HG02571 (cell line): Measurements from ENCODE around the gene SBNO2.
A peak's percentile ranks its signal among the peaks of the same experiment; 100 is the strongest.

Experiments used
- ATAC-seq: cut with Tn5 transposase; IDR thresholded peaks from one replicate; pipeline ENCODE4 v1.9.1; 2021; ENCODE audit warnings: mild to moderate bottlenecking, moderate library complexity; ENCODE audit not compliant: unreplicated experiment

The SBNO2 gene

DNA sequence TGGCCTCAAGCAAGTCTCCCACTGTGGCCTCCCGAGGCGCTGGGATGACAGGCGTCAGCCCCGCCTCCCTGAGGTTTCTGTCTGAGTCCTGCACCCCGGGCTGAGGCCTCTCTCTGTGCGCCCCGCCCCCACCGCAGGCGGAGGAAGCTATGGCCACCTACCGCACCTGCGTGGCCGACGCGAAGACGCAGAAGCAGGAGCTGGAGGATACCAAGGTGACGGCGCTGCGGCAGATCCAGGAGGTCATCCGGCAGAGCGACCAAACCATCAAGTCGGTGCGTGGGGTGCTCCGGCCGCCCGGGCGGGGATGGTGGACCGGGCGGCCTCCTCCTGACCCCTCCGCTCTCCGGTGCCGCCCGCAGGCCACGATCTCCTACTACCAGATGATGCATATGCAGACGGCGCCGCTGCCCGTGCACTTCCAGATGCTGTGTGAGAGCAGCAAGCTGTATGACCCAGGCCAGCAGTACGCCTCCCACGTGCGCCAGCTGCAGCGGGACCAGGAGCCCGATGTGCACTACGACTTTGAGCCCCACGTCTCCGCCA, 94.4 kb downstream of the SBNO2 start:
- ATAC-seq, result no peak

DNA sequence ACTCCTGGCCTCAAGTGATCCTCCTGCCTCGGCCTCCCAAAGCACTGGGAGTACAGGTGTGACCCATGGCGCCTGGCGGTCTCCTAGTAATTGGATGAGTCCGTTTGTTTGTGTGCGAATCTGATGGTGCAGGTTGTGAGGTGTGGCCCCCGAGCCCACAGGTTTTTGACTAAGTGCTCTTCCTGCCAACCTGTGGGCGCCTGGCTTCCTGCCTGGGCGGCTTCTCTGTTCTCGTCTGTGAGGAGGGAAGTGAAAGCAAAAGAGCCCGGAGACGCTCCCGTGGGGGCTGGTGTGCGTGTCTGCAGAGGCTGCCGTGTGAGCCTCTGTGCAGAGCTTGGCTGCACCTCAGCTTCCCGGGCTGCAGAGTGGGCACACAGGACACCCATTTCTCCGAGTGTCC, 97.1 kb downstream of the SBNO2 start:
- peak; percentile 47 for ATAC-seq

DNA sequence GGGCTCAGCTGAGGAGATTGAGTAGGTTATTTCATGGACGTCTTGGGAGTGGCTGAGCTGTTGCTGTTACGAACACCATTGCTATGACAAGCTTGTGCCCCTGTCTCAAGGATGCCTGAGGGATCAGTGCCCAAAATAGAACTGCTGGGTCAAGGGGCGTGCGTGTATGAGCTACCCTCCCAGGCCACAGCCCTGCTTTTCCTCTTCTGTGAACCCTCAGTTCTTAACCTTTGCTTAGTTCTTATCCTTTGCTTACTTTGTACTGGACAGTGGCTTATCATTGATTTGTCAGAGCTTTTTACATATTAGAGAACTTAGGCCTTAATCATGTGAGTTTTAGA, 98.1 kb downstream of the SBNO2 start:
- ATAC-seq, result no peak

DNA sequence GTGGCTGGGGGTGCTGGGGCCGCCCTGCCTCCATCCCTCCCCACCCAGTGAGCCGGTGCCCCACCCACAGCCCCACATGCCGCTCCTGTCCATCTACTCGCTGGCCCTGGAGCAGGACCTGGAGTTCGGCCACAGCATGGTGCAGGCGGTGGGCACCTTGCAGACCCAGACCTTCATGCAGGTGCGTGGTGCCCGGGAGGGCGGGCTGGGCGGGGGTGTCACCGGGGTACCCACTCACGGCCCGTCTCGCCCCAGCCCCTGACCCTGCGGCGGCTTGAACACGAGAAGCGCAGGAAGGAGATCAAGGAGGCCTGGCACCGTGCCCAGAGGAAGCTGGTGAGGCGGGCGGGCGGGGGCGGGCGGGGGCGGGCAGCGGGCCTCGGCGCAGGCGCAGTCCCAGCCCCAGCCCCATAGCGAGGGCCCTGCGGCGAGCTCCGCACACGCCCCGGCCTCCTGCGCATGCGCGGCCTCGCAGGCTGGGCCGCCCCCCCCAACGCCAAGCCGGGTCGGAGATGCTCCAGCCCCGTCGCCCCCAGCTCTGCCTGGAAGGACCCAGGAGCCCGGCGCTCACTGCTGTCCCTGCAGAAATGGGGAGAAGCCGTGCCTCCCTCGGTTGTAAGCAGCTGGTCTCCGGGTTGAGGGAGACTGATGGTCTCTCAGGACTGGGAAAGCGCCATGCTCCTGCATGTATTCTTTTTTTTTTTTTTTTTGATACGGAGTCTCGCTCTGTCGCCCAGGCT, 99.4 kb downstream of the SBNO2 start:
- peak; percentile 41 for ATAC-seq

- ATAC-seq, result no peak
Observed at GRCh38 chr19:1073956-1074517, 100.0 kb downstream of the SBNO2 start.

- ATAC-seq, result no peak
Observed at GRCh38 chr19:1073063-1073955, 100.8 kb downstream of the SBNO2 start.

DNA sequence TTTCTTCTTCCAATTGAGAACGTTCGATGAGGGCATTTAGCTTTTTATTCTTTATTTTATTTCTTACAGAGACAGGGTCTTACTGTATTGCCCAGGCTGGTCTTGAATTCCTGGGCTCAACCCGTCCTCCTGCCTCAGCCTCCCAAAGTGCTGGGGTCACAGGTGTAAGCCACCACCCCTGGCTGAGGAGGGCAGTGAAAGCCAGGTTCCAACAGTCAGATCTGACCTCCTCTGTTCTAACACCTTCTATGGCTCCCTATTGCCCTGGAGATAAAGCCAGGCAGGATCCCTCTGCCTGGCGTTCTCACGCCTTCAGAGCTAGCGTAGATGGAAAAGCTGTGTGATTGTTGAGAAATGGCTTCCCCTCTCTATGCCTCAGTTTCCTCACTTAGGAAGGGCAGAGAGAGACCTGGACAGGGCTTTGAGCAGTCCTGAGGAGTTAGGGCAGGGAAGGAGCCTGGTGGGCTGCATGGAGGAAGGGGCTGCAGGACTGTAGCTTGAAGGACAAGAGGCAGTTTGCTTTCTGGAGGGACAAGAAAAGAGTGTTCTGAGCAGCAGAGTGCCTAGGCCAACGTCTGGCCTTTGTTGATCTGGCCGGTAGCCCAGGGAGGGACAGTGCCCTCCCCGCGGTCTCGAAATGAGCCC, 101.6 kb downstream of the SBNO2 start:
- ATAC-seq, result no peak

DNA sequence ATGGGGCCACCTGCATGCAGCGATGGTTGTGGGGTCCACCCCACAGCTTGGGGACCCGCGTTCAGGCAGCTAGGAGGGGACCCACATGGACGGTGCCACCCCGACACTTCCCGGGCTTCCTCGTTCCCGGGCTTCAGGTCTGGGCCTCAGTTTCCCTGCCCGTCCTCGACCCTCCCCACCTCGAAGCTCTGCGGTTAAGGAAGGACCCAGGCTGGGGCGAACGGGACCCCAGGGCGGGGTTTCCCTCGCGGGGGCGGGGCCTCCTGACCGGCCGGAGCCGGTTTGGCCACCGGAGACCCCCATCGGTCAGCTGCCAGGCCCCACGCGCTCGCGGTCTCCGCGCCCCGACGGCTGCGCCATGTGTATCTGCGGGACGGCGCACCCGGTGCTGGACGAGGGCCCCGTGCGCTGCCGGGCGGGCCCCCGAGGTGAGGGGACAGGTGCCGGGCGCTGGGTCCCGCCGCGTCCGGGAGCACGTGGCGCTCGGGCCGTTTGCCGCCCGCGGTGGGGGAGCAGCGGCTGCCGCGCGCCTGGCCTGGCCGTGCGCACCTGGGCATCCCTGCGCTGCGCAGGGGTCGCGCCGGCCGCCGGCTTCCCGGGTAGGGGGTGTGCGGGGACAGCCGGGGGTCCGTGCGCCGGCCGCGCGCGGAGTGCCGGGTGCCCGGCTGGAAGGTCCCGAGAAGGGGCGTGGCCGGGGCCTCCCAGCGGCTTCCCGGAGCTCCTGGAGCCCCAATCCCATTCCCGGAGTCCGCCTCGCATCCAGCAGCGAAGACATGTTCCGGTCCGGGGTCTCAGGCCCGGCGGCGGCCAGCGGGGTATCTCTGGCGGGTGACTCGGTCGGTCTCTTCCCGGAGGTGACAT, 102.9 kb downstream of the SBNO2 start:
- no peak for ATAC-seq

DNA sequence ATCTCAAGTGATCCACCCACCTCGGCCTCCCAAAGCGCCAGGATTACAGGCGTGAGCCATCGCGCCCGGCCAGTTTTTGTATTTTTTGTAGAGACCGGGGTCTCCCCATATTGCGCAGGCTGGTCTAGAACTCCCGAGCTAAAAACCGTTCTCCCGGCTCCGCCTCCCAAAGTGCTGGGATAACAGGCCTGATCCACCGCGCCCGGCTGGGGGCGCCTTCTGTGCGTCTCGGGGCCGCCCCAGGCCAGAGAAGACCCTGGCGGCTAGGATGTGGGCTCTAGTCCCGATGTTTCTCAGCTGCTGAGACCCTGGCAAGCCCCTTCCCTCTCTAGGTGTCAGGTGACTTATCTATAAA, 103.5 kb downstream of the SBNO2 start:
- ATAC-seq, result no peak

- no peak for ATAC-seq
Observed at GRCh38 chr19:1069009-1069779, 104.9 kb downstream of the SBNO2 start.

DNA sequence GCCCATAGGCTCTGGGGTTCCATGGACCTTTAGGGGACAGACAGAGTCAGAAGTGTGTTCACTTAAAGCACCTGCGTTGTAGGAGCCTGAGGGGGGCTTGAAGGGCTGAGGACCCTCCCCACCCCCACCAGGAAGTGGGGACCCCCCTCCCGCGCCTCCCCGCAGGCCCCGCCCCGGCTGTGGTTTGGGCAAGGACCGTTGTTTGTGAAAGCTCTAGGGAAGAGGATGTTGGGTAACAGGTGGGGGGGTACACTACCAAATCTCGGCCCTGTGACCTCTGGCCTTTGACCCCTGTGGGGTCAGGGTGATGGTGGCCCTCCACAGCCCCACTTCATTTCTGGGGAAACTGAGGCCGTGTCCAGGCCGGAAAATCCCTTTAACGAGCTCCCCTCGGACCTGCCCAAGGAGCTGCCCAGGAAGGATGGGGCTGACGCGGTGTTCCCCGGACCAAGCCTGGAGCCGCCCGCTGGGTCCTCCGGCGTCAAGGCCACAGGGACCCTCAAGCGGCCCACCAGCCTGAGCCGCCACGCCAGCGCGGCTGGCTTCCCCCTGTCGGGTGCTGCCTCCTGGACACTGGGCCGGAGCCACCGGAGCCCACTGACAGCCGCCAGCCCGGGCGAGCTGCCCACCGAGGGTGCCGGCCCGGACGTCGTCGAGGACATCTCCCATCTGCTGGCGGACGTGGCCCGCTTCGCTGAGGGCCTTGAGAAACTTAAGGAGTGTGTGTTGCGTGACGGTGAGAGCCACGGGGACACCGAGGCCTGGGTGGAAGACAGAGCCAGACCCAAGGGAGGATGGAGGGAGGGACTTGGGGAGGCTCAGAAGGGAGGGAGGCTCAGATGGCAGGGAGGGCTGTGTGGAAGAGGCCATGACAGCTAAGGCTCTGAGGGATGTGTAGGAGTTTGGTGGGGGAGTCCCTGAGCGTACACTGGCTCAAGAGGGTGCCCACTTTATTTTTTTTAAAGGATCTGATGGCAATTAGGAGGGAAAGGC, 105.8 kb downstream of the SBNO2 start:
- ATAC-seq, result no peak

DNA sequence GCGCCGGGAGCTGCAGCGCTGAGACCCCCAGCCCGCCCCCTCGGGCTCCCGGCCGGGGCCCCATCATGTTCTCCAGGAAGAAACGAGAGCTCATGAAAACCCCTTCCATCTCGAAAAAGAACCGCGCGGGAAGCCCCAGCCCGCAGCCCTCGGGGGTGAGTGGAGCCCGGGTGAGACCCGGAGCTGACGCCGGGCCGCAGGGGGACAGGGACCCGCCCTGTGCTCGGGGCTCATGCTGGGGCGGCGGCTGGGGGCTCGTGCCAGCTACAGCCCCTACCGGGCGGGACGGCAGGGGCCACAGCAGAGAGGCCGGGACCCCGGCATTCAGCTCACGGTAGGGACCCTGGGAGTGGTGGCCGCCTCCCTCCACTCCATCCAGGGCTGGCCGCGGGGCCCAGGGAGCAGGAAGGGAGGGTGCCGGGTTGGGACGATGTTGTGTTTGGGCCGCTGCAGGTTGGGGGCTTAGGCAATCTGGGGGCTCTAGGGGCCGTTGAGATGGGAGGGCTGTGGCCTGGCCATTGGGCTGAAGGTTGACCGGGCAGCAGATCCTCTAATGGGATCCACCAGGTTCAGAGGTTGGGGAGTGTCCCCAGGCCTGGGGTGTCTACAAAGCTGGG, 106.6 kb downstream of the SBNO2 start:
- no peak for ATAC-seq

DNA sequence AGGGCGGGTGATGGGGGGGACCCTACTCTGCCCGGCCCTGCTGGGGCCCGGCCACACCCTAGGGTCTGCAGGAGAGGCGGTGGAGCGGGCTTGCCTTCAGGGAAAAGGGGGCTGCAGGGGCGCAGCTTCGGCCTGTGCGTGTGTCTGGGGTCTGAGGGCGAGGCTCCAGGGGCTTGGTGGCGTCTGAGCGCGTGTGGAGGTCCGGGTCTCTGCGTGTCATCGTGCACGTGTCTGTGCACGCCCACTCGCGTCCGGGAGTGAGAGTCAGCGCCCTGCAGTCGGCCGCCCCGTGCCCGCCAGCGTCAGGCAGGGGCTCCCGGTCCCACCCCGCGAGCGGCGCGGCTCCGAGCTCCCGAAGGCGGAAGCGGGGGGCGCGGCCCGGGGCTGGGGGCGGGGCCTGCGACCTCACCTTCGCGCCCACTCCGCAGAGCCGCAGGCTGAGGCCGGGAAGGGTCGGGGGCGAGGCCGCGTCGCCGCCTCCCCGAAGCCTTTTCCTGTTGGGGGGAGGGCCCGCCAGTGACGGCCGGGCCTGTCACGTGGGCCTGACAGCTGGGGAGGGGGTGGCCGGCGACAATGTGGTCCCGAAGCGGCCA, 107.2 kb downstream of the SBNO2 start, which contains the start of gene ARHGAP45:
TSS of gene ARHGAP45 (plus strand) at position 420 of the 593 bp plus-strand sequence. CDS start 239 bp downstream, outside the sequence.
- no peak for ATAC-seq

DNA sequence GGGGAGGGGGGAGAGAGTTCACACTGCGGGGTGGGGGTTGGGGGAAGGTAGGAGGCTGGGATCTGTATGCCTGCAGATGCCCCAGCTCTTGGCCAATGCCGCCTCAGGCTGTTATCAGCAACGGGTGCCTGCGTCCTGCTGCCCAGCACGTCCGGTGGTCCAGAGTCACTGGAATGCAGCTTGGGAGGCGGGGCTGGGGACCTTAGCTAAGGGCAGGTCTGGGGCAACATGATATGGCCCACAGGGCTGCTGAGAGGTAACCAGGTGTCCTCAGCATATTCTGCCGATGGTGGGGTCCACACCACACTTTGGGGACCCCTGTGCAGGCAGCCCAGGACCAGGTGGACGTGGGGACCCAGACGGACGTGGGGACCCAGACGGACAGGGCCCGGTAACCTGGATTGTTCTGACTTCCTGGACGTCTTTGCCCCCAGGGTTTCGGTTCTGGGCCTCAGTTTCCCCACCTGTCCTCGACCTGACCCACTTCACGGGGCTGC, 107.8 kb downstream of the SBNO2 start:
- no peak for ATAC-seq

DNA sequence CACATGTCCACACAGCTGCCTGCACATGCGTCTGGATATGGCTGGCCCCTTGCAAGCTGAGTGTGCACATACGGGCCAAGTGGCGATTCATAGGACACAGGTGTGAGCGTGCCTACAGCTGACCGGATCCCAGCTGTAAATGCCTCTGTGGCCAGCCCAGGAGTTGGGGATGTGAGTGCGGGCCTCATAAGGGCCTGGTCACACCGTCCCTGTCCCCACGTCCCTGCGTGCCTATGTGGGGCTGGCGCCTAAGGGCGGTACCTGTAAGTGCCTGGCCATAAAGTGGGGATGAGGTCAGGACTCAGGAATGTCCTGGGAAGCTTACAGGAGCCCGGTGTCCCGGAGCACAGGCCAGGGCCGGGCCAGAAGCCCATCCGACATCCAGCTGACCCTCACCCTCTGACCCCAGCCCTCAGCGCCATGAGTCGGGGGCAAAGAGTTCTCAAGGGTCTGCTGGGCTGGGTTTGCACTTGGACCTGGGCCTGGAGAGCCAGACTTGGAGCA, 108.4 kb downstream of the SBNO2 start:
- no peak for ATAC-seq

DNA sequence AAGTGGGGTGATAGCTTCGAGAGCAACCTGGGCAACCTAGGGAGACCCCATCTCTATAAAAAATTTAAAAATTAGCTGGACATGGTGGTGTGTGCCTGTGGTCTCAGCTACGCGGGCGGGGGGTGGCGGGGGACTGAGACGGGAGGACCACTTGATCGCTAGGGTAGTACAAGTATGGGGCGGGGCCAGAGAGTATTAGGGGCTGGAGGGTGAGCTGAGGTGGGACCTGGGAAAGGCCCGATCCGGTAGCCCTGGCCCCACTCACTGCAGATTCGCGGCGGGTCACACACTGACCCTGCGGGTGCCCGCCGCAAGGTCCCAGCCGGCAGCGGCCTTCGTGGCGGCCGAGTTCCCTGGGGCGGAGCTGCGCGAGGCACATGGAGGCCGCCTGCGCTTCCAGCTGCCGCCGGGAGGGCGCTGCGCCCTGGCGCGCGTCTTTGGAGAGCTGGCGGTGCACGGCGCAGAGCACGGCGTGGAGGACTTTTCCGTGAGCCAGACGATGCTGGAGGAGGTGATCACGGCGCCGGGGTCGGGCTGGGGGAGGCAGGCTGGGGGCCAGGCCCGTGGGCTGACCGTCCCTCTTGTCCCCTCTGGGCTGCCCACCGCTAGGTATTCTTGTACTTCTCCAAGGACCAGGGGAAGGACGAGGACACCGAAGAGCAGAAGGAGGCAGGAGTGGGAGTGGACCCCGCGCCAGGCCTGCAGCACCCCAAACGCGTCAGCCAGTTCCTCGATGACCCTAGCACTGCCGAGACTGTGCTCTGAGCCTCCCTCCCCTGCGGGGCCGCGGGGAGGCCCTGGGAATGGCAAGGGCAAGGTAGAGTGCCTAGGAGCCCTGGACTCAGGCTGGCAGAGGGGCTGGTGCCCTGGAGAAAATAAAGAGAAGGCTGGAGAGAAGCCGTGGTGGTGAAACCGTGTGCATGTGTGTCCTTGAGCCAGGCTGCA, 109.1 kb downstream of the SBNO2 start:
- ATAC-seq, result no peak
